ENCODE data around the gene CRISP1.

GRCh38 chr6:49912196-49912595 lies 45.9 kb upstream of the CRISP1 start:
- TF ChIP-seq BRF2 (CRISPR knock-in tag; IDR thresholded peaks at IDR 0.05) = no peak
- TF ChIP-seq RAD51 (IDR thresholded peaks at IDR 0.05; ENCODE audit: borderline replicate concordance) = no peak
- no peak for TF ChIP-seq FOXM1 (CRISPR knock-in tag; IDR thresholded peaks at IDR 0.05)
- TF ChIP-seq NFAT5 (CRISPR knock-in tag; IDR thresholded peaks at IDR 0.05) = no peak
- no peak for TF ChIP-seq KDM5A (IDR thresholded peaks at IDR 0.05; ENCODE audit: borderline replicate concordance, low read length)
- TF ChIP-seq HMGXB4 (CRISPR knock-in tag; IDR thresholded peaks at IDR 0.05; ENCODE audit: borderline replicate concordance in 1 of 2, low read depth in 1 of 2) = no peak

Data from HepG2 (cell line).